PFSK-1 (cell line): ENCODE results near the gene TTN.

ENCODE experiments used
- FOXP2 ChIP-seq: optimal IDR thresholded peaks from 2 replicates; pipeline ENCODE3; 2011; ENCODE audit warnings: borderline replicate concordance, control low read depth, inconsistent platforms; ENCODE audit not compliant: insufficient read depth; ENCODE audit errors: extremely low read length, extremely low read depth
- POLR2AphosphoS5 ChIP-seq: IDR thresholded peaks from 2 replicates; pipeline ENCODE4 v1.6.1; 2012; ENCODE audit warnings: low read depth, mild to moderate bottlenecking, control low read depth, low read length, moderate library complexity
- REST ChIP-seq, 2 experiments: IDR thresholded peaks; 2 replicates each; pipeline versions ENCODE4 v1.6.1 to v1.8.0; 2011 to 2012; ENCODE audit warnings: low read depth in 2 of 2, low read length in 2 of 2, control low read depth in 1 of 2, inconsistent platforms in 1 of 2, mild to moderate bottlenecking in 1 of 2, moderate library complexity in 1 of 2; ENCODE audit not compliant: insufficient read depth in 1 of 2
- SIN3A ChIP-seq: IDR thresholded peaks from 2 replicates; pipeline ENCODE4 v1.6.1; 2012; ENCODE audit warnings: mild to moderate bottlenecking, low read length, moderate library complexity, borderline replicate concordance; ENCODE audit not compliant: insufficient read depth
- TAF1 ChIP-seq: IDR thresholded peaks from 2 replicates; pipeline ENCODE4 v1.6.1; 2012; ENCODE audit warnings: low read length, control low read depth, borderline replicate concordance; ENCODE audit not compliant: insufficient read depth

Gene TTN

GRCh38 chr2:178506949-178507348, 300.3 kb downstream of the TTN start:
- TF ChIP-seq TAF1 (no peak), FOXP2 (no peak), REST (IDR thresholded peaks at IDR 0.05; ENCODE audit: insufficient read depth in 1 of 2, low read depth in 2 of 2, low read length in 2 of 2) (no peak), POLR2AphosphoS5 (no peak), SIN3A (no peak)

- no peak for TF ChIP-seq POLR2AphosphoS5
- no peak for TF ChIP-seq FOXP2
- no peak for TF ChIP-seq TAF1
- TF ChIP-seq SIN3A = no peak
- TF ChIP-seq REST (IDR thresholded peaks at IDR 0.05; ENCODE audit: insufficient read depth in 1 of 2, low read depth in 2 of 2, low read length in 2 of 2) = no peak
Observed at GRCh38 chr2:178506524-178506923, 300.7 kb downstream of the TTN start.

GRCh38 chr2:178506101-178506500, 301.1 kb downstream of the TTN start:
- no peak for TF ChIP-seq REST (IDR thresholded peaks at IDR 0.05; ENCODE audit: insufficient read depth in 1 of 2, low read depth in 2 of 2, low read length in 2 of 2)
- TF ChIP-seq POLR2AphosphoS5 = no peak
- TF ChIP-seq TAF1 = no peak
- no peak for TF ChIP-seq FOXP2
- TF ChIP-seq SIN3A = no peak

- no peak for TF ChIP-seq TAF1
- TF ChIP-seq SIN3A = no peak
- no peak for TF ChIP-seq POLR2AphosphoS5
Observed at GRCh38 chr2:178502751-178503150, 304.5 kb downstream of the TTN start.

GRCh38 chr2:178499640-178500039, 307.6 kb downstream of the TTN start:
- no peak for TF ChIP-seq SIN3A
- no peak for TF ChIP-seq REST (IDR thresholded peaks at IDR 0.05; ENCODE audit: insufficient read depth in 1 of 2, low read depth in 2 of 2, low read length in 2 of 2)
- TF ChIP-seq FOXP2 = no peak
- no peak for TF ChIP-seq POLR2AphosphoS5
- TF ChIP-seq TAF1 = no peak
